NCI-H2107 treated with DMSO at 0.1 percent for 48 hours (cell line): ENCODE results near the gene PRRG4.
A peak's percentile ranks its signal among the peaks of the same experiment; 100 is the strongest.
"Not testable (repeated sequence)": the region's sequence is repeated elsewhere in the genome, so short reads cannot be mapped to it uniquely, and the experiment has no call there.

ENCODE experiments used
- DNase-seq: peaks from one replicate; lab custom pipeline; 2025; ENCODE audit not compliant: unreplicated experiment; lab: John Stamatoyannopoulos, UW

The PRRG4 gene

DNA sequence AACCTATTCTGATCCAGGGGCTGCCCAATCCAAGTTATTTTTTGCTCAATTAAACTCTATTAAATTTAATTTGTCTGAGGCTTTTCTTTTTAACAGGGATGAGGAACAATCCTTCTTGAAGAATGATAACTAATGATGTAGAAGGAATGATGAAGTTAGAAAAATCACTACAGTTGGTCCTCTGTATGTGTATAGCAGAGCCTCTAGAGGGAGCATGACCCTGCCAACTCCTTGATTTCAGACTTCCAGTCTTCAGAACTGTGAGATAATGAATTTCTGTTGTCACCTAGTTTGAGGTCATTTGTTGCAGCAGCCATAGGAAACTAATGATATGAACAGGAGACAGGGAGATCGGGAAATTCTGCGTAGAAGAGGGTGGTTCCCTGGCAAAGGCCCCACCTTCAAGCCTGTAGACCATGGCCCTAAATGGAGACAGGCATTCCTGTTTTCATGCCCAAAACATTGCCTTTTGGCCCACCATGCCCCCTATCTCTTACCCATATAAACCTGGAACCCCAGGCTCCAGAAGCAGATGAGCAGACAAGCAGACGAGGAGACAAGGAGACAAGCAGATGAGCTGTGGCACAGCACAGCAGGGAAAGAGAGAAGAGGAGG is 55.1 kb downstream of the PRRG4 start:
- peak; percentile 4 for DNase-seq

DNA sequence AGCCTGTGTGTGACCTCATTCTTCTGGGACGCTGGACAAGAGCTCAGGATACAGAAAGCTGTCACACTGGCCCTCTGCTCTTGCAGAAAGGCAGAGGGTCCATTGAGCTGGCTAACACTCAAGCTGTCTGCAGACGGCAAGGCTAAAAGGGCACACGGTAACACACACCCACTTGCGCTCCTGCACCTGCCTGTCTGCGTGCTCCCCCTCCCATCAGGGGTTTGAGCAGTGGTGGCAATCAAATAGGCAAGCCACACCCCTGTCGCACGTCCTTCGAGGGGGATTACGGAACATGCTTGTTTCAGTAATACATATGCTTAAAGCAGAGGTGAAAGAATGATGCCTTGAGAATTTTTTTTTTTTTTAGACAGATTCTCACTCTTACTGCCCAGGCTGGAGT is 55.8 kb downstream of the PRRG4 start:
- peak; percentile 38 for DNase-seq

DNA sequence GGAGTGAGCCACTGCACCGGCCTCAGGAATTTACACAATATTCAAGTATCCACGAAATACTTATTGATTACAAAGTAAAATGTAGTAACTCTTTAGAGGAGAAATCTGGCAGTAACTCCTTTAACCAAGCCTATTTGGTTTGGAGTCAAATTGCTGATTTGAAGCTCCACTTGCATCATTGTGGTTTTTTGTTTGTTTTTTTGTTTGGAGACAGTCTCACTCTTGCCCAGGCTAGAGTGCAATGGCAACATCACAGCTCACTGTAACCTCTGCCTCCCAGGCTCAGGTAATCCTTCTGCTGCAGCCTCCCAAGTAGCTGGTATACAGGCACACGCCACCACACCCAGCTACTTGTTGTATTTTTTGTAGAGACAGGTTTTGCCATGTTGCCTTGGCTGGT is 56.5 kb downstream of the PRRG4 start:
- peak; percentile 10 for DNase-seq

DNA sequence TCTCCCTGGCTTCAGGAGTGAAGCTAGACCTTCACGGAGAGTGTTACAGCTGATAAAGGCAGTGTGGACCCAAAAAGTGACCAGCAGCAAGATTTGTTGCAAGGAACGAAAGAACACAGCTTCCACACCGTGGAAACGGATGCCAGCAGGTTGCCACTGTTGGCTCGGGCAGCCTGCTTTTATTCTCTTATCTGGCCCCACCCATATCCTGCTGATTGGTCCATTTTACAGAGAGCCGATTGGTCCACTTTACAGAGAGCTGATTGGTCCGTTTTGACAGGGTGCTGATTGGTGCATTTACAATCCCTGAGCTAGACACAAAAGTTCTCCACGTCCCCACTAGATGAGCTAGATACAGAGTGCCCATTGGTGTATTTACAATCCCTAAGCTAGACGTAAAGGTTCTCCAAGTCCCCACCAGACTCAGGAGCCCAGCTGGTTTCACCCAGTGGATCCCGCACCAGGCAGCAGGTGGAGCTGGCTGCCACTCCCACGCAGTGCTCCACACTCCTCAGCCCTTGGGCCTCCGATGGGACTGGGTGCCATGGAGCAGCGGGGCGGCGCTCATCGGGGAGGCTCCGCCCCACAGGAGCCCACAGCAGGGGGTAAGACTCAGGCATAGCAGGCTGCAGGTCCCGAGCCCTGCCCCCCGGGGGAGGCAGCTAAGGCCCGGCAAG is 58.1 kb downstream of the PRRG4 start:
- DNase-seq = not testable (repeated sequence)

DNA sequence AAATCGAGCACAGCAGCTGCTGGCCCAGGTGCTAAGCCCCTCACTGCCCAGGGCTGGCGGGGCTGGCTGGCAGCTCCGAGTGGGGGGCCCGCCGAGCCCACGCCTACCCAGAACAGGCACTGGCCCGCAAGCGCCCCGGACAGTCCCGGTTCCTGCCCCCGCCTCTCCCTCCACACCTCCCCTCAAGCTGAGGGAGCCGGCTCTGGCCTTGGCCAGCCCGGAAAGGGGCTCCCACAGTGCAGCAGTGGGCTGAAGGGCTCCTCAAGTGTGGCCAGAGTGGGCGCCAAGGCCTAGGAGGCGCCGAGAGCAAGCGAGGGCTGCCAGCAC is 58.6 kb downstream of the PRRG4 start:
- not testable (repeated sequence) for DNase-seq

DNA sequence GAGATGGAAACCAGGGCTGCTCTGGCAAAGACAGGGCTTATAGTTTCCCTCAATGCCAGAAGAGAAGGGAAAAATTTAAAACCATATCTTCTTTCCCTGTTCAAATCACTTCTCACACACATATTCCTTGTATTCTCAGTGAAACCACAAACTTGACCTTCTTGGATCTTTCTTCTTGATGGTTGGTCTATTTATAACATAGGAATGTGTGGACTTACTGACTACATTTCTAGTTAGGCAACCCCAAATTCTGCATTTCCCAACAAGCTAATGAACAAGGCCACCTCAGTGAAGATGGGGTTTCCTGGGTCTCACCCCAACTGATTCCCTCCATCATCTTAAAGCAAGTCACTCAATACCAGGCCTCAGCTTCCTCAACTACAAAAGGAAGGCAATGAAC is 59.1 kb downstream of the PRRG4 start:
- no peak for DNase-seq

DNA sequence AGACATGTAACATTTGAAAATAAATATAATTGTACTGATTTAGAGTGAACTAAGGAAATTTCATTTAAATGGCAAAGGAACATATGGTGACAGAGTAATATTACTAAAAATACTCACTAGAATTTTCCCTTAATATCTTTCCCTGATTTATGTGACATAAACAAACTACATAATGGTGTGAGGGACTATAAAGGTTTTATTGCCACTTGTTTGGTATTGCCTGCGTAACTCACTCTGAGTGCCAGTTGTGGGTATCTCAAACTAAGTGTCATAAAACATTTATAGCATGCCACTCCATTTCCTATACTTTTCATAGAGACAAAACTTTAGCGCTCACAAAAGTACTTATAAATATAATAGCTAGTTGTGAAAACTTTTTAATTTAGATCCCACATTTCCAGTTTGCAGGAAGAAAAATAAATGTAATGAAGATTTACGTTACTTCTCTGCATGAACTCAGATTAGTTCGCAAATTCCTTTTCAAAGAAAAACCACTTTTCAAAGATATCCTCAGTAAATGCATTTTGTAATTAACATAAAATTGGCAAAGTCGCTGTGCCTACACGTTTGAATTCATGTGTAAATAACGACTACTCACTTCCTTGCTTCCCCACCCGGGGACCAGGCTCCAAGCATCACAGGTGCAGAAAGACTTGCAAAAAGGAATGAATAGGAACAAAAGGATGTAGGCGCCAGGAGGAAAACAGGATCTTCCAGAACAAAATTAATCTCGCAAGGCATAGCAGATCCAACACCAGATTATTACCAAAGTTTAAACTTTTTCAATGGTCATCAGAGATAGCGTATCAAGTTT is 61.3 kb downstream of the PRRG4 start:
- peak; percentile 41 for DNase-seq

DNA sequence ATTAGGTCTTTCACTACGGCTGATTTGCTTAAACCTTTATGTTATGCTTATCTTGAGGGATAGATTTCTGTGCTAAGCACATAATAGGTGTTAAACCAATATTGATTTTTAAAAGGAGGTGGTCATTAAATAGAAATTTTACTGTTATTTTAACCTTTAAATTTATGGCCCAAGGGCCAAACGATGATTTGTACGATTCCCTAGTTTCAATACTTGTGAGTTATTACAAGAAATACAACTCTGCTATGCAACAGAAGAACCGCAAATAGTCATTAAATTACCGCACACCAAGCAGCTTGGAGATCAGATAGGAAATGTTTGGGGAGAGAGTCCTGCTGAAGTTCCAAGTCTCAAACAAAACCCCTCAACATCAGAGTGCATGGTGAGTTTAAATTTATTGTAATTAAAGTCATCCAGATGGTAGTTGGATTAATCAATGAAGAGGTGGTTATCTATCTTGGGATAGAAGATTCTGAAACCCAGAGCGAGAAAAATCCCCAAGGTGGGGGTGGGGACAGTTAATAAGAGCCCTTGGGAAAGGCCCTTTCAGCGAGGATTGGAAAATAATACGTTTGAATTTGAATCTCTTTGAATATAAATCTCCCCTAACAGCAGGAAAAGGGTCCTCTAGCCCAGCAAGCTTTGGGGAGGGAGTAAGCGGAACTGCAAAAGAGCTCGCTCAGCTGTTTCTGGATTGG is 62.1 kb downstream of the PRRG4 start:
- DNase-seq = peak; percentile 26

DNA sequence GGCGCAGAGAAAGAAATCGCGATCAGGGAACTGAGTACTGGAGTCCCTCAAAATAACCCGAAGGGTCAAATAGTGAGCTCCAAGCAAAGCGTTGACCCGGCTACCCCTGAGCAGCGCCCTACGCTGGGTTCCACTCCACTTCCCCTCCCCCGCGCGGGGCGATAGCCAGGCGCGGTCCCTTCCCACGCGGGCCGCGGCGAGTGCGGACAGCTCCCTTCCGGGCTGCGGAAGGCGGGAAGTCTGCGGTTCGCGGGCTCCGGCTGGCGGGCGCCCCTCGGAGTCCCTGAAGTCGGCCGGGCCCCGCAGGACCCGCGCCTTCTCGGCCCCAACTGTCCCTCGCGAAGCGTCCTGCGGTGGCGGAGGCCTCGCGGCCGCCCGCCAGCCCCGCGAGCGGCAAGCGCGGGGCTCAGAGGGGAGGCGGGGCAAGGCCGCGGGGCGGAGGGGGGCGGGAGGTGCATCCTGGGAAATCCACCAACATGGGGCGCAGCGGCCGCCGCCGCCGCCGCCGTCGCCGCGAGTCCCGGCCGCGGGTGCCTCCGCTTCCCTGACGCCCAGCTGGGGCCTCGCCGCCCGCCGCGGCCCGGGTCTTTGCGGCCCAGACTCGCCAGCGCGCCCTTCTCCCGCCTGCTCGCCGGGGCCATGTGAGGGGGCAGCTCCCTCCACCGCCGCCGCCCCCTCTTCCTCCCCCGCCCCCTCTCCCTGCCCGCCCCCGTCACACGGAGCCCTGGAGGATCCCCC is 62.8 kb downstream of the PRRG4 start, which contains the start of gene QSER1:
Gene QSER1 (plus strand): TSS at position 457 of the 738 bp plus-strand sequence. CDS start 315 bp downstream, outside the sequence.
- peak; percentile 8 for DNase-seq

DNA sequence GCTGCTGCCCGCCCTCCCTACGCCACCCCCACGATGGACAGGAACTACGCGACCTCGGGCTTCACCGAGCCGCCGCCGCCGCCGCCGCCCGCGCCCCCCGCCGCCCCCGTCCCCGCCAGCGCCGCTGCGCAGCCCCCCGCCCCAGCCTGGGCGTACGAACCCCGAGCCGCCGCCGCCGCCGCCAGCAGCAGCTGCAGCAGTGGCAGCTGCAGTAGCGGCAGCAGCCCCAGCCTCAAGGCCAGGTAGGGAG is 63.3 kb downstream of the PRRG4 start:
- DNase-seq = no peak

DNA sequence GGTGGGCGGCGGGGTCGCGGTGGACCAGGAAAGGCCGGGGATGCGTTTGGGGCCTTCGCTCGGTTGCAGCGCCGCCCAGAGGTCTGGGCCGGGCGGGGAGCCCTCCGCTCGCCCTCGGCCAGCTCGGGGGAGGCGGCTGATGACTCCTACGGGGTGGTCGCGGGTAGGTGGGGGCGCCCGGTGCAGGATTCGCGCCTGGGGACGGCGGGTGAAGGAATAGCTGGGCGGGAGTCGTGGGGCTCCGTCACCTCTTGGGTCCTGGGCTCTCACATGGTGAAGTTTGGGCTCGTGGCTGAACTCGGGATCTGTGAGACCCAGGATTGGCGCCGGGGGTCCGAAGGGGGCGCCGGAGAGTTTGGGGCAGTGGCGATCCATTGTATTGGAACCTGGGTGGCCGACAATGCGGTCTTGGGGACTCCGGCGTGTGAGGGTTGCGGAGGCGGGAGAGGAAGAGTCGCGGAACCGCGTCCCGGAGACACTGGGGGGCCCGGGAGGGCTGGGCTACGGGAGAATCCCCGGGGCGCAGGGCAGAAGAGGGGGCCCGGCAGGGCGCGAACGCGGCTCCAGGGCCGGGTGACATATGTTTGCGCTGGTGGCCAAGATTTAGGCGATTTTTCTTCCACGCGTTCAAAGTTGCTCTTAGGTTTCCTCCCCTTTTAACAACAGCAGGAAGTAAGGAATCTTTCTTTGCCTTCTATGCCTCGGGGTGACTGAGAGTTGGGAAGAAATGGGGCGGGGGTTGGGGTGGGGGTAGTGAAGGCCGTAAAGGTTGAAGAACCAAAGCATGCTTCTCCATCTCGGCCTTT is 63.8 kb downstream of the PRRG4 start:
- DNase-seq = peak; percentile 27

DNA sequence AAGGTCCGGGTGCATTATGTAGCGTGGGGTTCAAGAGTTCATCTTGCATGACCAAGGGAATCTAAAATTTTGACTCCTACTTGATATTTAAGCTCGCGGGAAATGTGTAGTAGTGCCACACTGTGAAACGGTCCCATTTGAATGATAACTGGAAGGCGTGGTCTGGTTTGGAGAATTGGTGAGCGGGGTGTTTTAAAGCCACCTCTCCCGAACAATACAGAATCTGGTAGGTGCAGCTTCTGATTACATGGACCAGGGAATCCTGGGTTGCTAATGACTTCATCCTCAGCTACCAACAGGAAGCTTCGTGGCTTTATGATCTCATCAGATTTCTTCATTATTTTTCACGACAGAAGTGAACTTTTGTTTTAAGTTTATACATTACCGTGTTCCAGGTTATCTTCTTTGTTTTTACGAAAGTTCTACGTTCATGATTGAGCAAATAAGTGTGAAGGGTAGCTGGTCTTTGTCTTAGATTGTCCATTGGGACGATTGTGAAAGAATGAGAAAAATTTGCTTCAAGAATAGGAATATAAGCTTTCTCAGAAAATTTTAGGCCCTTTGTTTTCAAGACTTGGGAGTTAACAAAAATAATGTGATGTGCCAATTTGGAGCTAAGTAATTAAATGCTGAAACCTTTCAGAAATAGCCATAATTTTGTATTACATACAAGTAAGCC is 64.6 kb downstream of the PRRG4 start:
- peak; percentile 86 for DNase-seq

DNA sequence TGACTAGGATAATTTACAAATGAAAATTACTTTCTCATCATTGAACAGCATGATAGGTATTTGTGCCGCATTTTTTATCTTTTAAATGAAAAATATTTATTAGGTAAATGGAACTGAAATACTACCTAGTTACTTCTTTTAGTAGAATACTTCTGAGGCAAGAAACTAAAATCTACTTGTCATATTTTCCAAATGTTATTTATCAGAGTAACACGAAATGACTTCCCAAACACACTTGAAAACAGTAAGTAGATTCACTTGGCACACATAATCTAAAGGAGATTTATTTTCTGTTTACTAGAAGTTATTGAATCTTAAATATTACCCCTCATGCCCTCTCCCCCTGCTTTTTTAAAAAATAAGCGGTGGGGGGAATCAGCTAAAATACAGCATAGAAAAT is 65.2 kb downstream of the PRRG4 start:
- no peak for DNase-seq

DNA sequence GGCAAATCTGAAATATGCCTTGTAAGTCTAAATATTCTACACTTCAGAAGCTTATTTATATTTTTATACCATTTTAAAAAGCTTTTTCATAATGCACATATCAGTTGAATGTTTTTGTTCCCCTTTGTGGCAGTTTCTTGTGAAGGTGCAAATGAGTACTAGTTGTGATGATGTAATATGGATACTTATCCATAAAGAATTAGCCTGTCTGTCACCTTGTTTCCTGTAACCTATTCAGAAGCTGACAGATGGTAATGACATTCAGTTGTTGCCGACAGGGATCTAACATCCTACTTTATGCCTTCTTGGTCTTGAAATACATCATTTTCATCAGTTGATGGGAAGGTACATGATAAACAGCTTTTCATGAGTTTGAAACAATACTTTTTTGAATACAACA is 65.7 kb downstream of the PRRG4 start:
- peak; percentile 3 for DNase-seq

DNA sequence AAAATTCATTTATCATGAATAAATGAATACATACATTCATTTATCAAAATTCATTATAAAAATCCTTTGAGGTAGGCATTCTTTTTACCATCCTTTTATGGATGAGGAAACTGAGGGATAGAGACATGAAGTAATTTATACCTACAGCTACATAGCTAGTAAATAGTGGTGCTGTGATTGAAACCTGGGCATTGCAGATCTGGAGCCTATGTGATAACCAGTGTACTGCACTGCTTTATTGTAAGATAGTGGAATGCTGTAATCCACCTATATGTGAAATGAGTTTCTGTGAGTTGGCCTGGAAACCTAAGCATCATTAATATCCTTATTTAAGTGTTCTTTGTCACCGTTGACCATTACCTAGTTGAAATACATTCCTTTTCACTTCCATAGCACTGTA is 67.4 kb downstream of the PRRG4 start:
- no peak for DNase-seq

DNA sequence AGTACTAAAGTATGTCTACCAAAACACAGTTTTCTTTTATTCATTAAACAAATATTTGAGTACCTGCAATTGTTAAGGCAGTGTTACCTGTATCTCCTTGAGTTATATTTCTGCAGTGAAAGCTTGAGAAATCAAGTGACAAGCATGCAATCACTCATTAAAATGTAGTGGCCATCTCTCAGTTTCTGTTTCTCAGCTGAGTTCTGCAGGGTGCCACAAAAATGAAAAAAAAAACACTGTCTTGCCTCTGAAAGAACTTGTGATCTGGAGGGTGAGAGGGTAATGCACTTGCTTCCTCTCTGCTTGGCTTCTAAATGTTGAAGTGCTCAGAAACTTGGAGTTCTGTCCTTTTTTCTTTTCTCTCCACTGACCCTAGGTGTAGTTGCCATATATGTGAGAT is 69.7 kb downstream of the PRRG4 start:
- DNase-seq = no peak

DNA sequence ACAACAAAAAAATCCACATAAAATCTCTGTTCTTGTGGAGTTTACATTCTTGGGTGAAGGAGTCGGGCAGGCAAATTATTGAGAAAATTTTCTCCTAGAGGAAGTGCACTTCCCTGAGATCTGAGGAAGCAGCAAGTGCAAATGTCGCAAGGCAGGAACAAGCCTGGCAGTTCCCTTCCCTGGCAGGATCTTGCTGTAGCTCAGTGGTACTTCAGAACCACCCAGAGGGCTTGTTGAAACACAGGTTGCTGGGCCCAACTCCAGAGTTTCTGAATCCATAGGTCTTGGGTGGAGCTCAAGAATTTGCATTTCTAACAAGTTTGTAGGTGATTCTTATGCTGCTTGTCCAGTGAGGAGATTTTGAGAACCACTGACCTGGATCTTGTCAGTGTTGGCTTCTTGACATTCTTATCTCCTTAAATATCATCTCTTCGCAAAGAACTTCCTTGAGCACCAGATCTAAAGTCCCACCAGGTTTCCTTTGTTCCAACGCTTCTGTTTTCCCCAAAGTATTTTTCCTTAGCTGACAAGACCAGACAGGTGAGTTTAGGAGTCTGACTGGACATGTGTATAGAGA is 72.5 kb downstream of the PRRG4 start:
- no peak for DNase-seq

DNA sequence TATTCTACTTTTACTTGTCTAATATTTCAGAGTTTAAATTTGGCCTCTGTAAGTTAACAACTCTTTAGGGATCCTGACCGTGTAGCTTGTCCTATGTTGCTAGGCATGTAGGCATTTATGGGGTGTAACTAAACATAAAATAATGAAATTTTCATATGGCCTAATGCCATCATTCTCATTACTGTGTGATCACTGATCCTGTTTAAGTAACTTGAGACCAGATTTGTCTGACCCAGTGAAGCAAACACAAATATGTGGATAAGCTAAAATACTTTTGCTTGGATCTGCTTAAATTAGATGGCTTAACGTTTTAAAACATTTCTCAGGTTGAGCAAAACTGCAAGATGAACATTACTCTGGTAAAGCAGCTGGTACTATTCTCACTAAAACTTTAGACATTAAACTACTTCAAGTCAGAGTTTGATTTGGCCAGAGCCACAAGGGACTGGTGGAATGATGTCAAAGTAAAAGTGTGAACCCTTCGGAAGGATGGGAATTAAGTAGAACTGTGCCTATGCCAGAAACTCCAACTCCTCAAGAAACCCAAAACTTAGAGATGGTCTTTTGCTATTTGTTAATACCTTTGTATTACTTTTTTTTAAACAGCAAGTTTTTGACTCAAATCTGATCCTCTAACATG is 75.4 kb downstream of the PRRG4 start:
- no peak for DNase-seq
